Natural killer cell (primary cell): ENCODE results near the gene PLXNA2. TPM values are rescaled to one million over a fixed set of nuclear protein-coding genes. Genes with fewer than 3 reads are reported as not detected.

Experiments
- ATAC-seq, 3 donors: fragments of 150-1000 bp in 2 of 3; fragments of 200-7000 bp in 1 of 3; cut with Tn5 transposase; 1 replicate in 1 of 3; 2 replicates in 2 of 3; pipeline ENCODE4 v1.10.0; 2021; ENCODE audit warnings: mild to moderate bottlenecking in 2 of 3, moderate library complexity in 2 of 3
- DNase-seq, 2 donors: peaks; one replicate each; pipeline versions ENCODE4 v3.0.0 to v3.0.0-alpha.2; 2013 to 2021; ENCODE audit warnings: mixed read lengths in 1 of 2
- H3K27ac ChIP-seq: one replicate; pipeline ENCODE4 v1.5.1; 2013; ENCODE audit warnings: mild to moderate bottlenecking, low read length
- H3K27me3 ChIP-seq: one replicate; pipeline ENCODE4 v1.6.1; 2013; ENCODE audit warnings: low read length; ENCODE audit not compliant: control insufficient read depth, insufficient read depth
- H3K36me3 ChIP-seq: one replicate; pipeline ENCODE4 v1.6.1; 2013; ENCODE audit warnings: low read length; ENCODE audit not compliant: control insufficient read depth, insufficient read depth
- H3K4me1 ChIP-seq: one replicate; pipeline ENCODE4 v1.6.1; 2013; ENCODE audit warnings: low read length; ENCODE audit not compliant: control insufficient read depth, insufficient read depth
- H3K4me3 ChIP-seq: one replicate; pipeline ENCODE4 v1.5.1; 2013; ENCODE audit warnings: low read length
- H3K9me3 ChIP-seq: one replicate; pipeline ENCODE4 v1.6.1; 2013; ENCODE audit warnings: low read length; ENCODE audit not compliant: control insufficient read depth, insufficient read depth
- H3K27ac Mint-ChIP-seq, 2 donors: one replicate each; pipeline ENCODE4 v1.8.0; 2022; ENCODE audit warnings: mild to moderate bottlenecking in 2 of 2, mixed read lengths in 2 of 2, moderate library complexity in 1 of 2
- H3K27me3 Mint-ChIP-seq, 2 donors: one replicate each; pipeline ENCODE4 v1.8.0; 2022; ENCODE audit warnings: low read depth in 2 of 2, mixed read lengths in 2 of 2
- H3K36me3 Mint-ChIP-seq: one replicate; pipeline ENCODE4 v1.8.0; 2022; ENCODE audit warnings: mixed read lengths
- H3K4me1 Mint-ChIP-seq, 2 donors: one replicate each; pipeline ENCODE4 v1.8.0; 2022; ENCODE audit warnings: mixed read lengths in 2 of 2
- H3K4me3 Mint-ChIP-seq: one replicate; pipeline ENCODE4 v1.8.0; 2022; ENCODE audit warnings: mild to moderate bottlenecking, moderate library complexity, mixed read lengths
- H3K9me3 Mint-ChIP-seq, 2 donors: one replicate each; pipeline ENCODE4 v1.8.0; 2022; ENCODE audit warnings: mixed read lengths in 2 of 2
- CTCF ChIP-seq: fragments of 200-600 bp; IDR thresholded peaks from one replicate; pipeline ENCODE4 v1.8.0; 2022; ENCODE audit warnings: antibody characterized with exemption
- WGBS: methylation state at CpG from one replicate; pipeline ENCODE4 v1.1.7; 2013; ENCODE audit warnings: missing lambda C conversion rate; ENCODE audit not compliant: insufficient coverage; 5-methylcytosine and 5-hydroxymethylcytosine counted together
- intact Hi-C: fragments of 100-400 bp; cut with micrococcal nuclease; formaldehyde crosslinking; loops from one replicate; pipeline ENCODE4 v1.14.2; 2022
- total RNA-seq, 4 donors: library from RNA; stranded (reverse); fragments of 120-200 nt in 1 of 4; gene quantifications; one replicate each; pipeline versions ENCODE4 v1.2.3 to v1.2.4, GENCODE V29; 2013 to 2022

The PLXNA2 gene
- total RNA-seq, 3 donors from 2014 or later (not counting 1 experiment from before 2014, with no cell fraction given): 2.8 to 8.4 (median 2.8) TPM

- Mint-ChIP-seq H3K9me3 (no peaks in the 10 kb centered on the region), H3K27me3 (no peaks in the 10 kb centered on the region), H3K27ac (no peak overlapping the region), H3K4me1 (no peaks in the 10 kb centered on the region), H3K4me3 (no peak overlapping the region), H3K36me3 (no peaks in the 10 kb centered on the region)
- Histone ChIP-seq H3K9me3 (no peaks in the 10 kb centered on the region), H3K4me3 (no peak overlapping the region), H3K4me1 (no peaks in the 10 kb centered on the region), H3K36me3 (no peaks in the 10 kb centered on the region), H3K27me3 (no peaks in the 10 kb centered on the region), H3K27ac (no peak overlapping the region)
- DNase-seq (no peak), ATAC-seq (no peak)
- no peak for TF ChIP-seq CTCF
- WGBS: 94% methylated on average over 3 of the region's 3 CpGs
- intact Hi-C loops: loop anchor here (5.0 kb wide), 1 partner anchor 71 kb away; no protein-coding TSS in a partner anchor
Measured at GRCh38 chr1:208093046-208093445, 151.1 kb downstream of the PLXNA2 start.

GRCh38 chr1:208090388-208091301, 153.5 kb downstream of the PLXNA2 start:
- Mint-ChIP-seq H3K27ac (no peak overlapping the region), H3K4me1 (peaks cover 12 to 14% of the 10 kb centered on the region in 2 donors), H3K36me3 (no peaks in the 10 kb centered on the region), H3K27me3 (no peaks in the 10 kb centered on the region), H3K4me3 (no peak overlapping the region), H3K9me3 (no peaks in the 10 kb centered on the region)
- TF ChIP-seq CTCF: no peak
- 91% methylated on average over 9 of the region's 9 CpGs for WGBS
- Histone ChIP-seq H3K27me3 (no peaks in the 10 kb centered on the region), H3K9me3 (no peaks in the 10 kb centered on the region), H3K27ac (no peak overlapping the region), H3K4me3 (no peak overlapping the region), H3K4me1 (peaks cover 3% of the 10 kb centered on the region), H3K36me3 (no peaks in the 10 kb centered on the region)
- intact Hi-C loops: loop anchor here (5.0 kb wide), 1 partner anchor 68 kb away; no protein-coding TSS in a partner anchor
- DNase-seq: no peak
- ATAC-seq: no peak

- Mint-ChIP-seq H3K4me3 (no peak overlapping the region), H3K36me3 (no peaks in the 10 kb centered on the region), H3K27ac (no peak overlapping the region), H3K9me3 (no peaks in the 10 kb centered on the region), H3K4me1 (peaks cover 12 to 15% of the 10 kb centered on the region in 2 donors), H3K27me3 (no peaks in the 10 kb centered on the region)
- Histone ChIP-seq H3K27ac (no peak overlapping the region), H3K4me3 (no peak overlapping the region), H3K4me1 (peaks cover 3% of the 10 kb centered on the region), H3K9me3 (no peaks in the 10 kb centered on the region), H3K27me3 (no peaks in the 10 kb centered on the region), H3K36me3 (no peaks in the 10 kb centered on the region)
- no peak for TF ChIP-seq CTCF
- WGBS: 91% methylated on average over 6 of the region's 6 CpGs
- intact Hi-C loops: loop anchor here (5.0 kb wide), 1 partner anchor 68 kb away; no protein-coding TSS in a partner anchor
- DNase-seq: no peak
- ATAC-seq: no peak
Measured at GRCh38 chr1:208089761-208090370, 154.3 kb downstream of the PLXNA2 start.
